ENCODE results near the gene TRMT1. TPM values are rescaled to one million over a fixed set of nuclear protein-coding genes. Genes with fewer than 3 reads are reported as not detected.
A peak's percentile ranks its signal among the peaks of the same experiment; 100 is the strongest.

The TRMT1 gene
- total and polyA plus RNA-seq, 2 experiments from 2014 or later: 88.6 to 90.1 TPM

DNA sequence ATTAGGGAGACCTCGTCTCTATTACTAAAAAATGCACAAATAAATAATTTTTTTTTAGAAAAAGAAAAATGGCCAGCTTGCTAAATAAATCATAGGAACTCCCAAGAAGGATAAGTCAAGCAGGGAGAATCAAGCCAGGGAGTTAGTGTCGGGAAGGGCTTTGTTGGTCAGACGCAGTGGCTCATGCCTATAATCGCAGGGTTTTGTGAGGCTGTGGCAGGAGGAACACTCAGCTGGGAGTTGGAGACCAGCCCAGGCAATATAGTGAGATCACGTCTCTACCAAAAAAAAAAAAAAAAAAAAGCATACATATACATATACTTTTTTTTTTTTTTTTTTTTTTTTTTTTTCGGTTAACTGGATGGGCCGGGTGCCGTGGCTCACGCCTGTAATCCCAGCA lies 10.5 kb upstream of the TRMT1 start:
- peaks cover 13% of the 10 kb centered on the region for H3K27me3 Mint-ChIP-seq (ENCODE audit: insufficient read depth, low read depth, poor library complexity)
- Histone ChIP-seq H3K27me3 (ENCODE audit: insufficient read depth) (no peaks in the 10 kb centered on the region), H3K79me2 (replicated peaks; ENCODE audit: insufficient read depth) (peaks cover 100% of the 10 kb centered on the region), H4K20me1 (replicated peaks; ENCODE audit: insufficient read depth) (peaks cover 93% of the 10 kb centered on the region), H3K4me2 (no peak overlapping the region), H3K4me3 (no peak overlapping the region), H3K27ac (ENCODE audit: low read depth) (no peak overlapping the region), H3F3A (replicated peaks; ENCODE audit: low read depth) (no peaks in the 10 kb centered on the region; the same call in 1 of the 2 replicates), H3K9me2 (ENCODE audit: insufficient read depth) (no peaks in the 10 kb centered on the region), H2AFZ (no peak overlapping the region), H3K4me1 (ENCODE audit: insufficient read depth) (no peaks in the 10 kb centered on the region), H3K36me3 (ENCODE audit: insufficient read depth) (no peaks in the 10 kb centered on the region)
- H3K4me3 Mint-ChIP-seq: no peak overlapping the region
- no peaks in the 10 kb centered on the region; the same call in 2 of the 3 replicates for H3K9me3 Mint-ChIP-seq
- no peak for DNase-seq (ENCODE audit: low spot score)
- H3K36me3 Mint-ChIP-seq (ENCODE audit: low read depth): peaks cover 35% of the 10 kb centered on the region
- no peak overlapping the region for H3K27ac Mint-ChIP-seq
- TF ChIP-seq EZH2 (IDR thresholded peaks at IDR 0.05; ENCODE audit: low read depth, unreplicated experiment): no peak
- H3K4me1 Mint-ChIP-seq: peaks cover 17% of the 10 kb centered on the region
- ATAC-seq: no peak

DNA sequence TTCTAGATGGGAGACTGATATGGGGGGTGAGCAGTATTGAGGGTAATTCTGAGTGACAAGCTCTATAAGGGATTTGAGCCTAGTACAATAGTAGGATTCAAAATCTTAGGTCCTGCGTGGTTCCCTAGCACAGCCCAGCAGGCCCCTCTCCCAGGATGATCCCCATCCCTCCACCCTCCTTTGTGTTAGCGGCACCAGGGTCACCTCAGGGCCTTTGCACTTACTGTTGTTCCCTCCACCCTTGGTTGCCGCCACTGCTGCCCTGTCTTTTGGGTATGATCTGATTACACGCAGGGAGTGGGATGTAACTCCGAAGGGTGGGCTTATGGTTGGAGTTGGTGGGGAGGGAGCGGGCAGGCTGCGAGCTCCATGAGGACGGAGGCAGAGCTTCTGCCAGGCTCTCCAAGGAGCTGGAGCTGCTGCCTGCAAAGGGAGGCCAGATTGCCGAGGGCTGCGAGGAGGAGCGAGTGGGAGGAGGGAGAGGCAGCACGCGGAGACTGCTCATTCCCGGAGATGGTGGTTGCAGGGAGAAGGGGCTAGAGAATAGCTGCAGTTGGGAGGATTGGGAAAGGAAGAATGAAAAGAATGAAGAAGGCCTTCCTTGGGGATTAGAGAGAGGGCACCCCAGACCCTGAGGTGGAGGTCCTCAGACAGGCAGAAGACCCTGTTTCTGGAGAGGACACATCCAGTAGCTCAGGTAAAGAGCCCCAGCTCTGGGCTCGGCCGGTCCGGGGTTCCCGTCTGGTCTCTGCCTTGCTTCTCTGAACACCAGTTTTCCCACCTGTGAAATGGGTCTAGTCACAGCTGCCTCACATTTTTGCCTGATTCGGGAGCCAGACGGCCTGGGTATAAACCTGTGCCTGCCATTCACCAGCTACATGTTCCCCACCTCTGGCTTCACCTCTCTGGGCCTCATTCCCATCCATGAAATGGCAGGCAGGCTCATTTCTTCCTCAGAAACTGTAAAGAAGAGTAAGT lies 6.7 kb upstream of the TRMT1 start:
- peaks cover 3% of the 10 kb centered on the region for H3F3A ChIP-seq (replicated peaks; ENCODE audit: low read depth)
- H4K20me1 ChIP-seq (replicated peaks; ENCODE audit: insufficient read depth): peaks cover 87% of the 10 kb centered on the region
- Mint-ChIP-seq H3K4me3 (peak overlapping the region; percentile 28; the same call in 1 of the 3 replicates), H3K27ac (0 out of 2 replicates have a peak overlapping the region, but pooled peaks have one; percentile 40), H3K36me3 (ENCODE audit: low read depth) (peaks cover 39% of the 10 kb centered on the region), H3K27me3 (ENCODE audit: insufficient read depth, low read depth, poor library complexity) (peaks cover 23% of the 10 kb centered on the region), H3K4me1 (peaks cover 47% of the 10 kb centered on the region), H3K9me3 (no peaks in the 10 kb centered on the region; the same call in 2 of the 3 replicates)
- no peak overlapping the region for H3K4me3 ChIP-seq
- ATAC-seq (no peak), DNase-seq (ENCODE audit: low spot score) (no peak)
- peaks cover 98% of the 10 kb centered on the region for H3K79me2 ChIP-seq (replicated peaks; ENCODE audit: insufficient read depth)
- H3K9me2 ChIP-seq (ENCODE audit: insufficient read depth): no peaks in the 10 kb centered on the region
- H3K4me2 ChIP-seq: no peak overlapping the region
- H3K27me3 ChIP-seq (ENCODE audit: insufficient read depth): no peaks in the 10 kb centered on the region
- peaks cover 24% of the 10 kb centered on the region for H3K4me1 ChIP-seq (ENCODE audit: insufficient read depth)
- no peaks in the 10 kb centered on the region for H3K36me3 ChIP-seq (ENCODE audit: insufficient read depth)
- H3K27ac ChIP-seq (ENCODE audit: low read depth): 0 out of 2 replicates have a peak overlapping the region, but pooled peaks have one; percentile 50
- no peak overlapping the region for H2AFZ ChIP-seq
- no peak for TF ChIP-seq CREB1 (CRISPR knock-in tag; IDR thresholded peaks at IDR 0.05; ENCODE audit: low read depth)
- TF ChIP-seq, protein P1, sequence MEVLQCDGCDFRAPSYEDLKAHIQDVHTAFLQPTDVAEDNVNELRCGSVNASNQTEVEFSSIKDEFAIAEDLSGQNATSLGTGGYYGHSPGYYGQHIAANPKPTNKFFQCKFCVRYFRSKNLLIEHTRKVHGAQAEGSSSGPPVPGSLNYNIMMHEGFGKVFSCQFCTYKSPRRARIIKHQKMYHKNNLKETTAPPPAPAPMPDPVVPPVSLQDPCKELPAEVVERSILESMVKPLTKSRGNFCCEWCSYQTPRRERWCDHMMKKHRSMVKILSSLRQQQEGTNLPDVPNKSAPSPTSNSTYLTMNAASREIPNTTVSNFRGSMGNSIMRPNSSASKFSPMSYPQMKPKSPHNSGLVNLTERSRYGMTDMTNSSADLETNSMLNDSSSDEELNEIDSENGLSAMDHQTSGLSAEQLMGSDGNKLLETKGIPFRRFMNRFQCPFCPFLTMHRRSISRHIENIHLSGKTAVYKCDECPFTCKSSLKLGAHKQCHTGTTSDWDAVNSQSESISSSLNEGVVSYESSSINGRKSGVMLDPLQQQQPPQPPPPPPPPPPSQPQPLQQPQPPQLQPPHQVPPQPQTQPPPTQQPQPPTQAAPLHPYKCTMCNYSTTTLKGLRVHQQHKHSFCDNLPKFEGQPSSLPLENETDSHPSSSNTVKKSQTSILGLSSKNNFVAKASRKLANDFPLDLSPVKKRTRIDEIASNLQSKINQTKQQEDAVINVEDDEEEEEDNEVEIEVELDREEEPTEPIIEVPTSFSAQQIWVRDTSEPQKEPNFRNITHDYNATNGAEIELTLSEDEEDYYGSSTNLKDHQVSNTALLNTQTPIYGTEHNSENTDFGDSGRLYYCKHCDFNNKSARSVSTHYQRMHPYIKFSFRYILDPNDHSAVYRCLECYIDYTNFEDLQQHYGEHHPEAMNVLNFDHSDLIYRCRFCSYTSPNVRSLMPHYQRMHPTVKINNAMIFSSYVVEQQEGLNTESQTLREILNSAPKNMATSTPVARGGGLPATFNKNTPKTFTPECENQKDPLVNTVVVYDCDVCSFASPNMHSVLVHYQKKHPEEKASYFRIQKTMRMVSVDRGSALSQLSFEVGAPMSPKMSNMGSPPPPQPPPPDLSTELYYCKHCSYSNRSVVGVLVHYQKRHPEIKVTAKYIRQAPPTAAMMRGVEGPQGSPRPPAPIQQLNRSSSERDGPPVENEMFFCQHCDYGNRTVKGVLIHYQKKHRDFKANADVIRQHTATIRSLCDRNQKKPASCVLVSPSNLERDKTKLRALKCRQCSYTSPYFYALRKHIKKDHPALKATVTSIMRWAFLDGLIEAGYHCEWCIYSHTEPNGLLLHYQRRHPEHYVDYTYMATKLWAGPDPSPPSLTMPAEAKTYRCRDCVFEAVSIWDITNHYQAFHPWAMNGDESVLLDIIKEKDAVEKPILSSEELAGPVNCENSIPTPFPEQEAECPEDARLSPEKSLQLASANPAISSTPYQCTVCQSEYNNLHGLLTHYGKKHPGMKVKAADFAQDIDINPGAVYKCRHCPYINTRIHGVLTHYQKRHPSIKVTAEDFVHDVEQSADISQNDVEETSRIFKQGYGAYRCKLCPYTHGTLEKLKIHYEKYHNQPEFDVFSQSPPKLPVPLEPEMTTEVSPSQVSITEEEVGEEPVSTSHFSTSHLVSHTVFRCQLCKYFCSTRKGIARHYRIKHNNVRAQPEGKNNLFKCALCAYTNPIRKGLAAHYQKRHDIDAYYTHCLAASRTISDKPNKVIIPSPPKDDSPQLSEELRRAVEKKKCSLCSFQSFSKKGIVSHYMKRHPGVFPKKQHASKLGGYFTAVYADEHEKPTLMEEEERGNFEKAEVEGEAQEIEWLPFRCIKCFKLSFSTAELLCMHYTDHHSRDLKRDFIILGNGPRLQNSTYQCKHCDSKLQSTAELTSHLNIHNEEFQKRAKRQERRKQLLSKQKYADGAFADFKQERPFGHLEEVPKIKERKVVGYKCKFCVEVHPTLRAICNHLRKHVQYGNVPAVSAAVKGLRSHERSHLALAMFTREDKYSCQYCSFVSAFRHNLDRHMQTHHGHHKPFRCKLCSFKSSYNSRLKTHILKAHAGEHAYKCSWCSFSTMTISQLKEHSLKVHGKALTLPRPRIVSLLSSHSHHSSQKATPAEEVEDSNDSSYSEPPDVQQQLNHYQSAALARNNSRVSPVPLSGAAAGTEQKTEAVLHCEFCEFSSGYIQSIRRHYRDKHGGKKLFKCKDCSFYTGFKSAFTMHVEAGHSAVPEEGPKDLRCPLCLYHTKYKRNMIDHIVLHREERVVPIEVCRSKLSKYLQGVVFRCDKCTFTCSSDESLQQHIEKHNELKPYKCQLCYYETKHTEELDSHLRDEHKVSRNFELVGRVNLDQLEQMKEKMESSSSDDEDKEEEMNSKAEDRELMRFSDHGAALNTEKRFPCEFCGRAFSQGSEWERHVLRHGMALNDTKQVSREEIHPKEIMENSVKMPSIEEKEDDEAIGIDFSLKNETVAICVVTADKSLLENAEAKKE (CRISPR knock-in tag; IDR thresholded peaks at IDR 0.05): no peak
- TF ChIP-seq, protein P2, sequence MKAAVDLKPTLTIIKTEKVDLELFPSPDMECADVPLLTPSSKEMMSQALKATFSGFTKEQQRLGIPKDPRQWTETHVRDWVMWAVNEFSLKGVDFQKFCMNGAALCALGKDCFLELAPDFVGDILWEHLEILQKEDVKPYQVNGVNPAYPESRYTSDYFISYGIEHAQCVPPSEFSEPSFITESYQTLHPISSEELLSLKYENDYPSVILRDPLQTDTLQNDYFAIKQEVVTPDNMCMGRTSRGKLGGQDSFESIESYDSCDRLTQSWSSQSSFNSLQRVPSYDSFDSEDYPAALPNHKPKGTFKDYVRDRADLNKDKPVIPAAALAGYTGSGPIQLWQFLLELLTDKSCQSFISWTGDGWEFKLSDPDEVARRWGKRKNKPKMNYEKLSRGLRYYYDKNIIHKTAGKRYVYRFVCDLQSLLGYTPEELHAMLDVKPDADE (IDR thresholded peaks at IDR 0.05): no peak
- no peak for TF ChIP-seq EZH2 (IDR thresholded peaks at IDR 0.05; ENCODE audit: low read depth, unreplicated experiment)
- TF ChIP-seq NANOG (IDR thresholded peaks at IDR 0.05; ENCODE audit: borderline replicate concordance): no peak
- no peak for TF ChIP-seq ZNF114 (CRISPR knock-in tag; IDR thresholded peaks at IDR 0.05)
- no peak for TF ChIP-seq ZNF331 (CRISPR knock-in tag; IDR thresholded peaks at IDR 0.05; ENCODE audit: low read depth)
- TF ChIP-seq JUNB (IDR thresholded peaks at IDR 0.05; ENCODE audit: unreplicated experiment): no peak
- TF ChIP-seq, protein P3, sequence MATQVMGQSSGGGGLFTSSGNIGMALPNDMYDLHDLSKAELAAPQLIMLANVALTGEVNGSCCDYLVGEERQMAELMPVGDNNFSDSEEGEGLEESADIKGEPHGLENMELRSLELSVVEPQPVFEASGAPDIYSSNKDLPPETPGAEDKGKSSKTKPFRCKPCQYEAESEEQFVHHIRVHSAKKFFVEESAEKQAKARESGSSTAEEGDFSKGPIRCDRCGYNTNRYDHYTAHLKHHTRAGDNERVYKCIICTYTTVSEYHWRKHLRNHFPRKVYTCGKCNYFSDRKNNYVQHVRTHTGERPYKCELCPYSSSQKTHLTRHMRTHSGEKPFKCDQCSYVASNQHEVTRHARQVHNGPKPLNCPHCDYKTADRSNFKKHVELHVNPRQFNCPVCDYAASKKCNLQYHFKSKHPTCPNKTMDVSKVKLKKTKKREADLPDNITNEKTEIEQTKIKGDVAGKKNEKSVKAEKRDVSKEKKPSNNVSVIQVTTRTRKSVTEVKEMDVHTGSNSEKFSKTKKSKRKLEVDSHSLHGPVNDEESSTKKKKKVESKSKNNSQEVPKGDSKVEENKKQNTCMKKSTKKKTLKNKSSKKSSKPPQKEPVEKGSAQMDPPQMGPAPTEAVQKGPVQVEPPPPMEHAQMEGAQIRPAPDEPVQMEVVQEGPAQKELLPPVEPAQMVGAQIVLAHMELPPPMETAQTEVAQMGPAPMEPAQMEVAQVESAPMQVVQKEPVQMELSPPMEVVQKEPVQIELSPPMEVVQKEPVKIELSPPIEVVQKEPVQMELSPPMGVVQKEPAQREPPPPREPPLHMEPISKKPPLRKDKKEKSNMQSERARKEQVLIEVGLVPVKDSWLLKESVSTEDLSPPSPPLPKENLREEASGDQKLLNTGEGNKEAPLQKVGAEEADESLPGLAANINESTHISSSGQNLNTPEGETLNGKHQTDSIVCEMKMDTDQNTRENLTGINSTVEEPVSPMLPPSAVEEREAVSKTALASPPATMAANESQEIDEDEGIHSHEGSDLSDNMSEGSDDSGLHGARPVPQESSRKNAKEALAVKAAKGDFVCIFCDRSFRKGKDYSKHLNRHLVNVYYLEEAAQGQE (IDR thresholded peaks at IDR 0.05; ENCODE audit: unreplicated experiment): no peak

Measured in GM23338 (cell line).